Liver (tissue), 3 donors: Measurements from ENCODE around the gene ARHGAP40.

ENCODE experiments used
- GABPA ChIP-seq, 2 donors: IDR thresholded peaks in 1 of 2; conservative IDR thresholded peaks in 1 of 2; 2 replicates each; pipeline ENCODE4 v1.6.1; 2016; ENCODE audit warnings: antibody characterized with exemption in 2 of 2, mild to moderate bottlenecking in 1 of 2, moderate library complexity in 1 of 2
- HNF4A ChIP-seq, 2 donors: conservative IDR thresholded peaks; 2 replicates each; pipeline ENCODE4 v1.6.1; 2016; ENCODE audit warnings: antibody characterized with exemption in 2 of 2, mild to moderate bottlenecking in 2 of 2
- JUND ChIP-seq, 2 donors: IDR thresholded peaks; 2 replicates each; pipeline ENCODE4 v1.6.1; 2016; ENCODE audit warnings: antibody characterized with exemption in 2 of 2
- MAX ChIP-seq: IDR thresholded peaks from 2 replicates; pipeline ENCODE4 v1.6.1; 2016; ENCODE audit warnings: antibody characterized with exemption
- RAD21 ChIP-seq, 2 donors: IDR thresholded peaks; 2 replicates each; pipeline ENCODE4 v1.6.1; 2016; ENCODE audit warnings: antibody characterized with exemption in 2 of 2, mild to moderate bottlenecking in 2 of 2
- REST ChIP-seq: IDR thresholded peaks from 2 replicates; pipeline ENCODE4 v1.6.1; 2016; ENCODE audit warnings: antibody characterized with exemption, mild to moderate bottlenecking
- SP1 ChIP-seq: IDR thresholded peaks from 2 replicates; pipeline ENCODE4 v1.6.1; 2018; ENCODE audit warnings: antibody characterized with exemption, mild to moderate bottlenecking
- YY1 ChIP-seq: IDR thresholded peaks from 2 replicates; pipeline ENCODE4 v1.6.1; 2016; ENCODE audit warnings: antibody characterized with exemption, mild to moderate bottlenecking
- ZBTB33 ChIP-seq: IDR thresholded peaks from 2 replicates; pipeline ENCODE4 v1.6.1; 2016; ENCODE audit warnings: antibody characterized with exemption
- TF ChIP-seq, protein P1 (sequence below): fragments of 150-350 bp; IDR thresholded peaks from 2 replicates; pipeline ENCODE4 v1.5.1; 2017; ENCODE audit warnings: improper control_type of control experiment, low read depth, low read length; ENCODE audit not compliant: missing input control
- donor health status: healthy.
- donor health status: healthy.

- TF ChIP-seq, protein P1, sequence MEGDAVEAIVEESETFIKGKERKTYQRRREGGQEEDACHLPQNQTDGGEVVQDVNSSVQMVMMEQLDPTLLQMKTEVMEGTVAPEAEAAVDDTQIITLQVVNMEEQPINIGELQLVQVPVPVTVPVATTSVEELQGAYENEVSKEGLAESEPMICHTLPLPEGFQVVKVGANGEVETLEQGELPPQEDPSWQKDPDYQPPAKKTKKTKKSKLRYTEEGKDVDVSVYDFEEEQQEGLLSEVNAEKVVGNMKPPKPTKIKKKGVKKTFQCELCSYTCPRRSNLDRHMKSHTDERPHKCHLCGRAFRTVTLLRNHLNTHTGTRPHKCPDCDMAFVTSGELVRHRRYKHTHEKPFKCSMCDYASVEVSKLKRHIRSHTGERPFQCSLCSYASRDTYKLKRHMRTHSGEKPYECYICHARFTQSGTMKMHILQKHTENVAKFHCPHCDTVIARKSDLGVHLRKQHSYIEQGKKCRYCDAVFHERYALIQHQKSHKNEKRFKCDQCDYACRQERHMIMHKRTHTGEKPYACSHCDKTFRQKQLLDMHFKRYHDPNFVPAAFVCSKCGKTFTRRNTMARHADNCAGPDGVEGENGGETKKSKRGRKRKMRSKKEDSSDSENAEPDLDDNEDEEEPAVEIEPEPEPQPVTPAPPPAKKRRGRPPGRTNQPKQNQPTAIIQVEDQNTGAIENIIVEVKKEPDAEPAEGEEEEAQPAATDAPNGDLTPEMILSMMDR, result no peak
- TF ChIP-seq MAX (no peak), ZBTB33 (no peak), REST (no peak), RAD21 (IDR thresholded peaks at IDR 0.05) (no peak), YY1 (no peak), JUND (IDR thresholded peaks at IDR 0.05) (no peak), SP1 (no peak), HNF4A (conservative IDR thresholded peaks at IDR 0.05) (no peak), GABPA (IDR thresholded peaks at IDR 0.05 in 1 of 2, conservative IDR thresholded peaks at IDR 0.05 in 1 of 2) (no peak)
These were observed 68.1 kb downstream of the ARHGAP40 start for GRCh38 chr20:38669688-38670087.
